ENCODE measurements around the gene ZNF689. TPM values are rescaled to one million over a fixed set of nuclear protein-coding genes. Genes with fewer than 3 reads are reported as not detected.
"Not testable (repeated sequence)": the region's sequence is repeated elsewhere in the genome, so short reads cannot be mapped to it uniquely, and the experiment has no call there.

Gene ZNF689
- total and polyA plus RNA-seq, 7 donors: 3.6 to 10.3 (median 7.9) TPM

GRCh38 chr16:30641378-30641982 is 31.3 kb upstream of the ZNF689 start:
- intact Hi-C loops (cut with DNase I): no loop called here
- TF ChIP-seq EP300 (IDR thresholded peaks at IDR 0.05) (no peak), POLR2AphosphoS5 (IDR thresholded peaks at IDR 0.05) (no peak), POLR2A (IDR thresholded peaks at IDR 0.05) (no peak), CTCF (IDR thresholded peaks at IDR 0.05) (no peak)
- DNase-seq: no peak
- Histone ChIP-seq H3K27ac (no peak overlapping the region), H3K4me3 (no peak overlapping the region), H3K9me3 (no peaks in the 10 kb centered on the region), H3K27me3 (no peaks in the 10 kb centered on the region), H3K36me3 (no peaks in the 10 kb centered on the region), H3K4me1 (peaks cover 0 to under 1% (median 0%) of the 10 kb centered on the region in 4 donors)
- 74 to 88% methylated on average over 3 of the region's 3 CpGs for WGBS, 2 donors

GRCh38 chr16:30637944-30638343 is 27.8 kb upstream of the ZNF689 start:
- Histone ChIP-seq H3K27ac (no peak overlapping the region), H3K27me3 (no peaks in the 10 kb centered on the region), H3K36me3 (no peaks in the 10 kb centered on the region), H3K9me3 (no peaks in the 10 kb centered on the region), H3K4me1 (peaks cover 0 to 23% (median 18%) of the 10 kb centered on the region in 4 donors), H3K4me3 (no peak overlapping the region)
- TF ChIP-seq EP300 (IDR thresholded peaks at IDR 0.05) (no peak), POLR2A (IDR thresholded peaks at IDR 0.05) (no peak), POLR2AphosphoS5 (IDR thresholded peaks at IDR 0.05) (no peak), CTCF (IDR thresholded peaks at IDR 0.05) (no peak)
- DNase-seq: no peak
- intact Hi-C loops (cut with DNase I): no loop called here
- 2 to 4% methylated on average over 1 of the region's 1 CpG for WGBS, 2 donors

- H3K4me3 ChIP-seq; intact Hi-C loops (cut with DNase I); H3K9me3 ChIP-seq; DNase-seq; H3K27me3 ChIP-seq; H3K36me3 ChIP-seq; H3K27ac ChIP-seq: not testable (repeated sequence)
- peaks cover 0 to 23% (median 18%) of the 10 kb centered on the region in 4 donors for H3K4me1 ChIP-seq
- WGBS, 2 donors: 90 to 93% methylated on average over 10 of the region's 10 CpGs
Measured at GRCh38 chr16:30637139-30637538, 26.9 kb upstream of the ZNF689 start.

GRCh38 chr16:30636599-30636998 is 26.4 kb upstream of the ZNF689 start:
- no peak for TF ChIP-seq EP300 (IDR thresholded peaks at IDR 0.05)
- no peak for TF ChIP-seq POLR2A (IDR thresholded peaks at IDR 0.05)
- no peak for TF ChIP-seq CTCF (IDR thresholded peaks at IDR 0.05)
- TF ChIP-seq POLR2AphosphoS5 (IDR thresholded peaks at IDR 0.05): no peak
- intact Hi-C loops (cut with DNase I): no loop called here
- no peak overlapping the region for H3K4me3 ChIP-seq
- no peaks in the 10 kb centered on the region for H3K36me3 ChIP-seq
- H3K4me1 ChIP-seq: peaks cover 0 to 23% (median 18%) of the 10 kb centered on the region in 4 donors
- H3K9me3 ChIP-seq: no peaks in the 10 kb centered on the region
- no peak for DNase-seq
- 92 to 95% methylated on average over 7 of the region's 7 CpGs for WGBS, 2 donors
- H3K27ac ChIP-seq: no peak overlapping the region
- no peaks in the 10 kb centered on the region for H3K27me3 ChIP-seq

- intact Hi-C loops (cut with DNase I): loop anchor here (5.0 kb wide), 3 partner anchors 61 to 96 kb away; partner anchors contain the start of genes ZNF688 and ZNF764
- peak overlapping the region; percentile 41 to 71 (median 69) for H3K4me3 ChIP-seq
Measured at GRCh38 chr16:30633526-30633925, 23.3 kb upstream of the ZNF689 start.

GRCh38 chr16:30632454-30632853 is 22.3 kb upstream of the ZNF689 start:
- Histone ChIP-seq H3K27ac (peak overlapping the region in 2 of 4 donors; percentile 93 to 94), H3K4me1 (peaks cover 0 to 23% (median 18%) of the 10 kb centered on the region in 4 donors)
- intact Hi-C loops (cut with DNase I): loop anchor here (5.0 kb wide), 3 partner anchors 60 to 95 kb away; partner anchors contain the start of genes ZNF688 and ZNF764
- 93 to 97% methylated on average over 7 of the region's 7 CpGs for WGBS, 2 donors
- not testable (repeated sequence) for H3K9me3 ChIP-seq, H3K36me3 ChIP-seq, H3K27me3 ChIP-seq, DNase-seq, H3K4me3 ChIP-seq

More at GRCh38 chr16:30633526-30633925, 23.3 kb upstream of the ZNF689 start:
- H3K4me1 ChIP-seq: peaks cover 0 to 23% (median 18%) of the 10 kb centered on the region in 4 donors
- peak overlapping the region; percentile 83 to 94 (median 94) for H3K27ac ChIP-seq
- no peaks in the 10 kb centered on the region for H3K36me3 ChIP-seq
- WGBS, 2 donors: 84 to 91% methylated on average over 17 of the region's 17 CpGs
- no peak for TF ChIP-seq CTCF (IDR thresholded peaks at IDR 0.05)
- no peak for TF ChIP-seq POLR2AphosphoS5 (IDR thresholded peaks at IDR 0.05)
- TF ChIP-seq EP300 (IDR thresholded peaks at IDR 0.05): no peak
- TF ChIP-seq POLR2A (IDR thresholded peaks at IDR 0.05): no peak
- no peaks in the 10 kb centered on the region for H3K27me3 ChIP-seq
- DNase-seq: no peak
- H3K9me3 ChIP-seq: no peaks in the 10 kb centered on the region

Data from sigmoid colon (tissue), 7 donors.